ENCODE results near the gene CHAF1A.

The CHAF1A gene

GRCh38 chr19:4464815-4465581 lies 62.6 kb downstream of the CHAF1A start:
- no peak for DNase-seq

GRCh38 chr19:4467835-4468234 lies 65.4 kb downstream of the CHAF1A start:
- no peak for DNase-seq

GRCh38 chr19:4471403-4472173 lies 69.1 kb downstream of the CHAF1A start:
- peak; percentile 100 for DNase-seq

- no peak for DNase-seq
Observed at GRCh38 chr19:4472174-4472974, 69.9 kb downstream of the CHAF1A start, which contains the start of gene HDGFL2. Gene HDGFL2, plus strand, starts transcription at chr19:4472297. Its CDS starts 54 bp downstream, at chr19:4472351.

- no peak for DNase-seq
Observed at GRCh38 chr19:4473011-4473762, 70.7 kb downstream of the CHAF1A start.

GRCh38 chr19:4473763-4474513 lies 71.5 kb downstream of the CHAF1A start:
- no peak for DNase-seq

GRCh38 chr19:4474514-4475022 lies 72.1 kb downstream of the CHAF1A start:
- DNase-seq, result no peak

GRCh38 chr19:4477034-4477801 lies 74.8 kb downstream of the CHAF1A start:
- no peak for DNase-seq

- no peak for DNase-seq
Observed at GRCh38 chr19:4482721-4483364, 80.4 kb downstream of the CHAF1A start.

- DNase-seq, result no peak
Observed at GRCh38 chr19:4483385-4483784, 80.9 kb downstream of the CHAF1A start.

GRCh38 chr19:4487572-4487971 lies 85.1 kb downstream of the CHAF1A start:
- DNase-seq, result no peak

- no peak for DNase-seq
Observed at GRCh38 chr19:4488496-4488895, 86.1 kb downstream of the CHAF1A start.

GRCh38 chr19:4491446-4491845 lies 89.0 kb downstream of the CHAF1A start:
- DNase-seq, result no peak

- DNase-seq, result no peak
Observed at GRCh38 chr19:4492337-4493103, 90.1 kb downstream of the CHAF1A start.

Data from MV-4-11 (cell line).